G401 (cell line): ENCODE data around the gene ALMS1. TPM values are rescaled to one million over a fixed set of nuclear protein-coding genes. Genes with fewer than 3 reads are reported as not detected.
"Not testable (repeated sequence)": the region's sequence is repeated elsewhere in the genome, so short reads cannot be mapped to it uniquely, and the experiment has no call there.

Experiments
- DNase-seq: peaks from one replicate; pipeline ENCODE4 v3.0.0-alpha.2; 2015; ENCODE audit warnings: low spot score
- in situ Hi-C: cut with HindIII; loops from 2 replicates; pipeline ENCODE4 v1.10.0; 2016; ENCODE audit warnings: low sequenced_read_pairs, mixed read lengths
- total RNA-seq: library from RNA; depleted of rRNA; stranded (reverse); fragments of >200 nt; shearing (Covaris generic); gene quantifications from 2 replicates; pipeline ENCODE4 v1.2.3, GENCODE V29; 2014; rRNA removed

Gene ALMS1
- 10.0 and 36.2 TPM in 2 replicates for total RNA-seq

- peak; percentile 88 for DNase-seq
- in situ Hi-C loops: no loop called here
Measured at GRCh38 chr2:73385504-73386341, at the start of gene ALMS1. ALMS1 (plus strand) TSS chr2:73385836; CDS start chr2:73385869, 33 bp downstream.

- no peak for DNase-seq
- in situ Hi-C loops: no loop called here
Measured at GRCh38 chr2:73337828-73338227, 47.8 kb upstream of the ALMS1 start.

- DNase-seq: no peak
- in situ Hi-C loops: no loop called here
Measured at GRCh38 chr2:73339201-73339600, 46.4 kb upstream of the ALMS1 start.

GRCh38 chr2:73341039-73341438, 44.6 kb upstream of the ALMS1 start:
- in situ Hi-C loops: no loop called here
- no peak for DNase-seq

GRCh38 chr2:73343992-73344391, 41.6 kb upstream of the ALMS1 start:
- DNase-seq: no peak
- in situ Hi-C loops: no loop called here

- in situ Hi-C loops, DNase-seq: not testable (repeated sequence)
Measured at GRCh38 chr2:73344747-73345146, 40.9 kb upstream of the ALMS1 start.

GRCh38 chr2:73350035-73350691, 35.5 kb upstream of the ALMS1 start:
- no peak for DNase-seq
- in situ Hi-C loops: no loop called here

- in situ Hi-C loops: no loop called here
- no peak for DNase-seq
Measured at GRCh38 chr2:73356097-73356496, 29.5 kb upstream of the ALMS1 start.

- DNase-seq: peak; percentile 80
- in situ Hi-C loops: no loop called here
Measured at GRCh38 chr2:73359915-73360697, 25.5 kb upstream of the ALMS1 start.

GRCh38 chr2:73366060-73366459, 19.6 kb upstream of the ALMS1 start:
- in situ Hi-C loops: no loop called here
- DNase-seq: no peak

GRCh38 chr2:73368781-73369180, 16.9 kb upstream of the ALMS1 start:
- DNase-seq: no peak
- in situ Hi-C loops: no loop called here

GRCh38 chr2:73370348-73370747, 15.3 kb upstream of the ALMS1 start:
- in situ Hi-C loops: no loop called here
- DNase-seq: no peak

- in situ Hi-C loops: no loop called here
- DNase-seq: no peak
Measured at GRCh38 chr2:73373344-73373743, 12.3 kb upstream of the ALMS1 start.

- in situ Hi-C loops: no loop called here
- DNase-seq: no peak
Measured at GRCh38 chr2:73374269-73374668, 11.4 kb upstream of the ALMS1 start.

- DNase-seq: no peak
- in situ Hi-C loops: no loop called here
Measured at GRCh38 chr2:73376681-73377080, 9.0 kb upstream of the ALMS1 start.

GRCh38 chr2:73383036-73383435, 2.6 kb upstream of the ALMS1 start:
- in situ Hi-C loops: no loop called here
- DNase-seq: no peak

- in situ Hi-C loops: no loop called here
Measured at GRCh38 chr2:73385123-73385503, 523 bp upstream of the ALMS1 start.

GRCh38 chr2:73386342-73386868, 769 bp downstream of the ALMS1 start:
- in situ Hi-C loops: no loop called here
- no peak for DNase-seq

More at GRCh38 chr2:73385123-73385503, 523 bp upstream of the ALMS1 start:
- DNase-seq: no peak

GRCh38 chr2:73386894-73387636, 1.4 kb downstream of the ALMS1 start:
- in situ Hi-C loops: no loop called here
- peak; percentile 1 for DNase-seq
